Loucy (cell line): ENCODE data around the gene SCIN.

Source experiments
- CTCF ChIP-seq: fragments of 200-600 bp; sonication (generic); conservative IDR thresholded peaks from 2 replicates; pipeline ENCODE4 v1.5.1; 2014; ENCODE audit warnings: mild to moderate bottlenecking, antibody characterized with exemption, low read length
- EZH2phosphoT487 ChIP-seq: fragments of 200-600 bp; IDR thresholded peaks from 2 replicates; pipeline ENCODE4 v1.6.1; 2018; ENCODE audit warnings: antibody characterized with exemption, mild to moderate bottlenecking, moderate library complexity, borderline replicate concordance

DNA sequence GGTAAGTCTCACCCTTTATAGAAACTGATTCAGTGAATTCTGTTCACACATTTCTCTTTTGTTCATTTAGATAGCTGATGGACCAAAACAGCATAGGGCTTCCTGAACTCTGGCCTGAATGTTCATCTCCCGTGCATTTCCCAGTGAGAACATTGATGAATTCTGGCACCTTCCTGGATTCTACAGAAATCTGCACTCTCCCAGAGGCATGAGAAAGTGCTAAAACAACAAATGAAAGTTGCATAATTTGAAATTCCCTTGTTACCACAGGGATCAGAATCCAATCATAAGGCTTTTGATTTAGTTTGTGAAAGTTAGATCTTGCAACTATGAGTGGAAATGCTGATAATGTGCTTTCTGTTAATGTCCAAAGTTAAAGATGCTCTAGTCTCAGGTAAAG is 29.7 kb upstream of the SCIN start:
- TF ChIP-seq CTCF (no peak), EZH2phosphoT487 (no peak)
